Glutamatergic neuron (in vitro differentiated cells): Measurements from ENCODE around the gene TLE1. TPM values are rescaled to one million over a fixed set of nuclear protein-coding genes. Genes with fewer than 3 reads are reported as not detected.
A peak's percentile ranks its signal among the peaks of the same experiment; 100 is the strongest.

Experiments used
- DNase-seq: peaks from one replicate; pipeline ENCODE4 v3.0.0; 2022
- H3K27ac Mint-ChIP-seq: one replicate; pipeline ENCODE4 v1.8.0; 2020; ENCODE audit warnings: mild to moderate bottlenecking, mixed read lengths, inconsistent platforms; ENCODE audit not compliant: unreplicated experiment
- H3K27me3 Mint-ChIP-seq: one replicate; pipeline ENCODE4 v1.8.0; 2020; ENCODE audit warnings: mild to moderate bottlenecking, moderate library complexity, mixed read lengths, inconsistent platforms; ENCODE audit not compliant: unreplicated experiment
- H3K36me3 Mint-ChIP-seq: one replicate; pipeline ENCODE4 v1.8.0; 2020; ENCODE audit warnings: mild to moderate bottlenecking, mixed read lengths, inconsistent platforms; ENCODE audit not compliant: unreplicated experiment
- H3K4me1 Mint-ChIP-seq: one replicate; pipeline ENCODE4 v1.8.0; 2020; ENCODE audit warnings: mild to moderate bottlenecking, low read depth, mixed read lengths, inconsistent platforms; ENCODE audit not compliant: unreplicated experiment
- H3K4me3 Mint-ChIP-seq: one replicate; pipeline ENCODE4 v1.8.0; 2020; ENCODE audit warnings: mild to moderate bottlenecking, mixed read lengths, inconsistent platforms; ENCODE audit not compliant: unreplicated experiment
- H3K9me3 Mint-ChIP-seq: one replicate; pipeline ENCODE4 v1.8.0; 2020; ENCODE audit warnings: mild to moderate bottlenecking, moderate library complexity, mixed read lengths, inconsistent platforms; ENCODE audit not compliant: unreplicated experiment
- total RNA-seq: library from RNA; stranded (reverse); fragmentation: NEBNext Ultra II Directional; extraction: Animal tissue kit (Norgen Biotek cat#: 25700); gene quantifications from one replicate; pipeline ENCODE4 v1.2.1, GENCODE V29; 2021; ENCODE audit not compliant: unreplicated experiment
- TF ChIP-seq, protein P1 (sequence below): fragments of 200-600 bp; sonication (generic); IDR thresholded peaks from one replicate; pipeline ENCODE4 v1.5.0; 2021; ENCODE audit not compliant: partially characterized antibody, unreplicated experiment

The TLE1 gene
- total RNA-seq, 1 donor from 2014 or later, result 345 TPM

DNA sequence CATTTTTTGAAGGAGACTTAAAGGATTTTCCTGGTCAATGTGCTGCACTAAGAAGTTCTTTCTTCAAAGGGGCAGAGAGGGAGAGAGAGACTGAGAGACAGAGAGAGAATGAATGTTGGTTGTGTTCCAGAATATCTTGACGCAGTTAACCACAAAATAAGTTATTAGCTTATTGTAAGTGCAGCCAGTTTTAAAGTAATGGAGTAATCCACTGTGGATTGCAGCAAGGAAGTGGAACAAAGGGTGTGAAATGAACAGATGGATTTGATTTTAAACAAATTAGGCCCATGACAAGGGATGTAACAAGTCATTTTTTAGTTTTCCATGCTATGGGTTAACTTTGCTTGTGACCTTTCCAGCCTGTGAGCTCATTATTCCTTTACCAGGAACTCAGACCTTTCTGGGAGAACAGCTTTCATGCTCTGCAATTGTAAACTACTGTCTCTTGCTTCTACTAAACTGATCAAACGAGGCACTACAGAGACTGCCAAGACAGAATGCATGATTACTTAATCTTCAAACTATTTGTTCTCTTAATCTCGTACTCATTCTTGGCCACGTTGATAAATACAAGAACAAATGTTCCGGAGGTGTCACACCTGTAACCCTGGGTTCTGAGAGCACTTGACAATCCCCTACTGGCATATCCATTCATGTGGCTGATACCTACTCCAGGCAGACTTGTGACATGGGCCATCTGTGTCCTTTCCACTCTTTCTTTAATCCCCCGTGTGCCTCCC lies 131.1 kb downstream of the TLE1 start:
- DNase-seq, result no peak
- peak overlapping the region; percentile 18 for H3K4me3 Mint-ChIP-seq
- peaks cover 36% of the 10 kb centered on the region for H3K4me1 Mint-ChIP-seq
- no peaks in the 10 kb centered on the region for H3K36me3 Mint-ChIP-seq
- H3K9me3 Mint-ChIP-seq, result peaks cover 2% of the 10 kb centered on the region
- TF ChIP-seq, protein P1, sequence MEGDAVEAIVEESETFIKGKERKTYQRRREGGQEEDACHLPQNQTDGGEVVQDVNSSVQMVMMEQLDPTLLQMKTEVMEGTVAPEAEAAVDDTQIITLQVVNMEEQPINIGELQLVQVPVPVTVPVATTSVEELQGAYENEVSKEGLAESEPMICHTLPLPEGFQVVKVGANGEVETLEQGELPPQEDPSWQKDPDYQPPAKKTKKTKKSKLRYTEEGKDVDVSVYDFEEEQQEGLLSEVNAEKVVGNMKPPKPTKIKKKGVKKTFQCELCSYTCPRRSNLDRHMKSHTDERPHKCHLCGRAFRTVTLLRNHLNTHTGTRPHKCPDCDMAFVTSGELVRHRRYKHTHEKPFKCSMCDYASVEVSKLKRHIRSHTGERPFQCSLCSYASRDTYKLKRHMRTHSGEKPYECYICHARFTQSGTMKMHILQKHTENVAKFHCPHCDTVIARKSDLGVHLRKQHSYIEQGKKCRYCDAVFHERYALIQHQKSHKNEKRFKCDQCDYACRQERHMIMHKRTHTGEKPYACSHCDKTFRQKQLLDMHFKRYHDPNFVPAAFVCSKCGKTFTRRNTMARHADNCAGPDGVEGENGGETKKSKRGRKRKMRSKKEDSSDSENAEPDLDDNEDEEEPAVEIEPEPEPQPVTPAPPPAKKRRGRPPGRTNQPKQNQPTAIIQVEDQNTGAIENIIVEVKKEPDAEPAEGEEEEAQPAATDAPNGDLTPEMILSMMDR, result no peak
- H3K27me3 Mint-ChIP-seq, result peaks cover 6% of the 10 kb centered on the region
- H3K27ac Mint-ChIP-seq, result peak overlapping the region; percentile 59

DNA sequence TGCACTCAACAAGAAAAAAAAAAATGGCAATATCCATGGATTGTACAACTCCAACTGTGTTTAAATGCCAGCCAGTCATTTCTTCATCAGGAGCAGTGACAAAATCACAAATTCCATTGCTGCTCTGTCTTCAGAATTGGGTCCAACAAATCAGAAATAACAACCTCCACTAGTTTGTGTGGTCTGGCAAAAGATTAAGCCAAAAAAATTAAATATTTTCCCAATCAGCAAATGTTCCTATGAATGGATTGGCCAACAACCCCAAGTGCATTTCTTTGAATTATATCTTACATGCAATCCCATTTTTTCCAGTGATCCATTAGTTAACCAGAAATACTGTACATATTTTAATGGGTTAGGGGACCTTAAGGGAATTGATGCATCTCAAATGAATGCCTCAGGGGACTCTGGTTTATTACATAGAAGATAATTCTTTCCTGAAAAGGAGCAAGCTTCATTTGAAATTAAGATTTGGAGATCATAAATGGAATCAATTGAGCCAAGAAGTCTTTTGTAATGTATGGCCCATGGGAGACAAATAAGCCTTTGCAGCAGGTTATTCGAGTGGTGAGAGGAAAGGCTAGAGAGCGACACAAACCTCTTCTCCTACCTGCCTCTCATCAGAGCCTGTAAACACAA lies 131.8 kb downstream of the TLE1 start:
- Mint-ChIP-seq H3K36me3 (no peaks in the 10 kb centered on the region), H3K27ac (peak overlapping the region; percentile 59), H3K9me3 (peaks cover 2% of the 10 kb centered on the region), H3K4me3 (peak overlapping the region; percentile 18), H3K27me3 (peaks cover 4% of the 10 kb centered on the region), H3K4me1 (peaks cover 31% of the 10 kb centered on the region)
- TF ChIP-seq, protein P1, result no peak
- DNase-seq, result no peak

GRCh38 chr9:81556923-81557322 lies 132.4 kb downstream of the TLE1 start:
- DNase-seq, result no peak
- H3K9me3 Mint-ChIP-seq, result peaks cover 2% of the 10 kb centered on the region
- TF ChIP-seq, protein P1, result no peak

DNA sequence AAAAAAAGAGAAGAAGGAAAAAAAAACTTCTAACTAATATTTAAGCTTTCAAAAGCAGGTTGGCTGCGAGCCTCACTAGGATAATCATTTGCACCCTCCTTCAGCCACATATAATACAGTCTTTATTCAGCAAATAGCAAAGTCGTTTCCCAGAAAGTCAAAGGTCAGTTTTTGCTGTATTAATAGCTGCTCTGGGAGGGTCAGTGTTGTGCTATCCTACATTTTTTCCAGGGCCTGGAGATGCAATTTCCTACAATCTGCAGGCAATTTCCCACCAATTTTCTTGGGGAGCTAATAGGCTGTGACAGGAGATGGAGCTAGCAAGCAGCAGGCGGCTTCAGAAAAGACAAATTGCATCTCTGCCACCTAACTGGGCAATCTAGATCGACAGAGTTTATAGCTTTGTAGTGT lies 136.8 kb downstream of the TLE1 start:
- Mint-ChIP-seq H3K27me3 (peaks cover 3% of the 10 kb centered on the region), H3K27ac (no peak overlapping the region), H3K4me1 (peaks cover 25% of the 10 kb centered on the region), H3K4me3 (no peak overlapping the region), H3K36me3 (no peaks in the 10 kb centered on the region), H3K9me3 (no peaks in the 10 kb centered on the region)
- TF ChIP-seq, protein P1, result no peak
- no peak for DNase-seq

More at GRCh38 chr9:81556923-81557322, 132.4 kb downstream of the TLE1 start:
- Mint-ChIP-seq H3K4me1 (peaks cover 32% of the 10 kb centered on the region), H3K27ac (no peak overlapping the region), H3K4me3 (no peak overlapping the region), H3K36me3 (no peaks in the 10 kb centered on the region), H3K27me3 (peaks cover 4% of the 10 kb centered on the region)

- peaks cover 2% of the 10 kb centered on the region for H3K27me3 Mint-ChIP-seq
- no peak for DNase-seq
- peaks cover 2% of the 10 kb centered on the region for H3K9me3 Mint-ChIP-seq
- H3K4me3 Mint-ChIP-seq, result no peak overlapping the region
- no peak overlapping the region for H3K27ac Mint-ChIP-seq
- H3K4me1 Mint-ChIP-seq, result peaks cover 35% of the 10 kb centered on the region
- no peaks in the 10 kb centered on the region for H3K36me3 Mint-ChIP-seq
- TF ChIP-seq, protein P1, result no peak
Observed at GRCh38 chr9:81550207-81550583, 139.2 kb downstream of the TLE1 start.
